ENCODE results near the gene CRIP3.
"Not testable (repeated sequence)": the region's sequence is repeated elsewhere in the genome, so short reads cannot be mapped to it uniquely, and the experiment has no call there.

Gene CRIP3, protein sequence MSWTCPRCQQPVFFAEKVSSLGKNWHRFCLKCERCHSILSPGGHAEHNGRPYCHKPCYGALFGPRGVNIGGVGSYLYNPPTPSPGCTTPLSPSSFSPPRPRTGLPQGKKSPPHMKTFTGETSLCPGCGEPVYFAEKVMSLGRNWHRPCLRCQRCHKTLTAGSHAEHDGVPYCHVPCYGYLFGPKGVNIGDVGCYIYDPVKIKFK

DNA sequence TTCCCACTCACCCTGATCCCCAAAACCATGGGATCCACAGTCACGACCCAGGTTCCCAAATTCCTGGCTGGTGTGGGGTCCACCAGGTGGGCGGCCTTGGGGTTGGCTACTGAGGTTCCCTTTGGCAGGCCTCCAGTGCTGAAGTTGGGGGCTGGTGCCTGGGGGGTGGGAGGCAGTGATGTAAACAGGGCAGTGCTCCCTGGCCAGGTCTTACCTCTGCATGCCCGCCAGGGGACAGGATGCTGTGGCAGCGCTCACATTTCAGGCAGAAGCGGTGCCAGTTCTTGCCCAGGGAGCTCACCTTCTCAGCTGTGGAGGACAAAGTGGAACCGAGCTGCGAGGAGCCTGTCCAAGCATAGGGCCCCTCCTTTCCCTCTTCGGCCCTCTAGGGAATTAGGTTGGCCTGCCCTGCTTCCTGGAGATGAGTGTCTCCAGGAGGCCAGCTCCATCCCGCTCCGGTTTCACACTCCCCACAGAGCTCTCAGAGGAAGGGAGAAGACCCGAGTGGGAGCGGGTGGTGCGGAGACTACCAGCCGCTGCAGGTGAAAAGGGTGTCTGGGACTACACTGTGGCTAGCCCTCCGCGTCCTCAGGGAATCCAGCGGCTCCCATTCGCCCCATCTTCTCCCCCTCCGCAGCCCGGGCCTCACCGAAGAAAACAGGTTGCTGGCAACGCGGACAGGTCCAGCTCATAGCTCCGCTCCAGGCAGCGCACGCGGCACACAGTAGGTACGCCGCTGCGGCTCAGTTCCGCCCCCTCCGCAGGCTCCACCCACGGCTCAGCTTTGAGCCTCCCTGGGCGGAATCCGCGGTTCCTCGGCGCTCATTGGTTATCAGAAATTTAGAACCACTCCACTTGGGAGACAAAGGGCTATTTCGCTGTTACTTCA, at the start of gene CRIP3:
Gene CRIP3, minus strand, starts transcription at position 726 of the 889 bp plus-strand sequence. Its CDS starts 34 bp downstream, at position 692.
- DNase-seq: peak; percentile 36 to 40

GRCh38 chr6:43355862-43356590, 47.4 kb upstream of the CRIP3 start:
- DNase-seq: no peak

GRCh38 chr6:43351951-43352350, 43.3 kb upstream of the CRIP3 start:
- not testable (repeated sequence) for DNase-seq

- DNase-seq: no peak
Measured at GRCh38 chr6:43347444-43347843, 38.8 kb upstream of the CRIP3 start.

GRCh38 chr6:43347021-43347420, 38.4 kb upstream of the CRIP3 start:
- no peak for DNase-seq

- DNase-seq: not testable (repeated sequence)
Measured at GRCh38 chr6:43346243-43346642, 37.6 kb upstream of the CRIP3 start.

DNA sequence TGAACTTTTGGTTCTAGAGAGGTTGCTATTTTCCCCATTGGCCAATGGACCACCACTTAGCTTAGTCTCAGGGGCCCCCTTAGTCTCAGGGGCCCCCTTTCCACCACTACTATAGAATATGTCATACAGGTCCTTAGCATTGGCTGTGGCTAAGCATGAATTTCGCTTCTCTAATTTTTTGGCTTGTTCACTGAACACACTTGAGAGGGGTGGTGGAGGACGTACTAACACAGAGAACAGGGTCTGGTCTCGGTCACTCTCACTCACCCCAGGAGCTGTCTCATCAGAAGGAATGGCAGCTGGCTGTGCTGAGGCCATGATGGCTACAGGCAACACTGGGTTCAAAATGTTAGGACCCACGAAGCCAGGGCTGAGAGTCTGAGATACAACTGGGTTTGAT, 30.5 kb upstream of the CRIP3 start:
- no peak for DNase-seq

DNA sequence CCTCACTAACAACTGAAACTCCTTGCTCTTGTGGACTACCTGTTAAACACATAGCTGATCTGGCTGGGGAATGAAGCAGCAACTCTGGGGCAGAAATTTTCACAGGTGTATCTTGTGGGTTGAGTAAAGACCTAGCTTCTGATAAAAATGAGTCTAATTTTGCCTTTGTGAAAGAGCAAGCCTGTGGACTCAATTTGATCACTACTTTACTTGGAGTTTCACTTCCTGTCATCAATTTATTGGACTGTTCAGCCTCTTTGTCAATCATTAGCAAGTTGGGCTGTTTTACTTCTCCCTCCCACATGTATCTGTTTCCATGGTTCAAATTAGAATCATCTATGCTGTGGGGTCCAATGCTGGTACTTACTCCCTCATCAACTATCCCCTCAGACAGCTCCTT, 29.6 kb upstream of the CRIP3 start:
- DNase-seq: no peak

- DNase-seq: no peak
Measured at GRCh38 chr6:43336382-43336781, 27.8 kb upstream of the CRIP3 start.

DNA sequence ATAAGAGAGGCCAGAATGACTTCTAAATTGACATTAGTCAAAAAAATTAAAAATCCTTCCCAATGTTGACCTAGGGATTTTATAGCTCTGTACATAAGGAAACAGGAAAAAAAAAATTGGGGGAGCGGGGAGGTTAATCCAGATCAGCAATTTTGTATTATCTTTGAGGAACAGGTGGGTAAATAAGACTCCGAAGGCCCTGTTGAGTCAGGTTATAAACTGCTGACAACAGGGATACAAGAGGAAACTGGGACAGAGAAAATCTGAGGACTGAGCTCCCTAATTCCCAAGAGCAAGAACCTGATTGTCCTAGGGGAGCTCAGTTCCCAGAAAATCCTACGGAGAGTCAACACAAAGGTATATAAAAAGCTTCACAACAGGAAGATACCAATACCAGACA, 26.8 kb upstream of the CRIP3 start:
- DNase-seq: no peak

- no peak for DNase-seq
Measured at GRCh38 chr6:43334466-43335095, 26.0 kb upstream of the CRIP3 start.

DNA sequence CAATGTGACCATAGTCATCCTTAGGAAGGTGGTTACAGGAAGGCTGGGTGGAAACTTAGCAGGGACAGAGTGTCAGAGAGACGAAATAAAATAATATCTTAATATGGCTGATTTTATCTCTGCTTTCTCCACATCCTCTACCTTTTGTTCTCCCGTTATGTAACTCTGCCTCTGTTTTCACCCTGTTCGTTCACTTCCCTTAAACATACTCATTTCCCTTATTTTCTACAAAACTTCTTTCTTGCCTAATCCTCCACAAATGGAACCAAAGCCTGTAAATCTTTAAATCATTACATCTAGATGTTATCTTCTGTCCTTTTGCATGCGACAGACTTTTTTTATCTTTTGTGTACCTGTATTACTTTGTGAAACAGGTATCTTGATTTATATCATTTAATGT, 23.3 kb upstream of the CRIP3 start:
- DNase-seq: no peak

DNA sequence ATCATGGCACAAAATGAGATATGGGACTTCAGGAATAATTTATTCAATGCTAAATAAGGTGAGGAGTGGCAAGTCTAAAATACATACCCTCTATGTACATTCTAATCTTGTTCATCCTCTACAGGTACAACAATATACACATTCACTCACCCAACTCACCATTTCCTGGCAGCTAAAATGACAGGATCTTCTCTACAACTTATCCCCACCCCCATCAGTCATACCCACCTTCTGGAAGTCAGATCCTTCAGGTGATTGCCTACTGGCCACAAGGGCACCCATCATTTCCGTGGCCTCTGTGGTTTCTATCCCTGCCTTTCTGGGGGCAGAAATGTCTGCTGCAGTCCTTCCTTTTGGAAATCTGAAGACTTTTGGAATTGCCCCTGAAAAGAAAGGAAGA, 22.8 kb upstream of the CRIP3 start:
- no peak for DNase-seq

DNA sequence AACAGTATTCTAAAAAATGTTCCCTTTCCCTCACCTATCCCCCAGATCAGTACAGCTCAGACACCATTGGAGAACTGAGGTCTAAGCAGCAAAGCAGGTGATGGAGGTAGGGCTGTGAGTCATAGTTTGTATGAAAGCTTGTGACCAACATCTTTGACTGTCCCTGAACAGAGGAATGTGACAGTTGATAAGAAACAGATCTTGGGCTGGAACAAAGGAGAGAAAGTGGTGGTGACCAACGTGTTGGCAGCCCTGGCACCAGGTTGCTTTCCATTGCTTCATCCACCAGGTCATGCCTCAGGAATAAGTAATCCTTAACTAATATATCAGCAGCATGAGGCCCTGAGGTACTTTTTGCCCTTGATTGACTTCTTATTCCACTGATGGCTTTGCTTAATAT, 19.9 kb upstream of the CRIP3 start:
- DNase-seq: no peak

GRCh38 chr6:43325876-43326275, 17.2 kb upstream of the CRIP3 start:
- no peak for DNase-seq

- DNase-seq: no peak
Measured at GRCh38 chr6:43318011-43318410, 9.4 kb upstream of the CRIP3 start.

- DNase-seq: no peak
Measured at GRCh38 chr6:43313813-43314212, 5.2 kb upstream of the CRIP3 start.

DNA sequence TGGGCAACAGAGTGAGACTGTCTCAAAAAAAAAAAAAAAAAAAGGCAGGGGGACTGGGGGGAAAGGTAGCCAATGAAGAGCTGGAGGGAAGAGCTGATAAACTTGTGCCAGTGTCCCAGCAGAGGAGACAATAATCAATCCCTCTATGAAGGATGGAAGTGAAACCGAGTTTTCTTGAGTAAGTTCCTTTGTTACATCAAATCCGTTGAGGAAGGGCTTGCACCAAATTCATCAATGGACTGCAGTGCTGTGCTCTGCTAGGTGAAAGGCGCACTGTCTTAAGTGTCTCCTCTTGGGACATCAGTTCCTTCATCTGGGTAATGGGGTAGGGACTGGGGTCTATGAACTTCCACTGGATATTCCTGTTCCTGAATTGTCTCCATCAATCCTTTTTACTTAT, 3.0 kb upstream of the CRIP3 start:
- DNase-seq: no peak

GRCh38 chr6:43310624-43311023, 2.0 kb upstream of the CRIP3 start:
- no peak for DNase-seq

- DNase-seq: no peak
Measured at GRCh38 chr6:43310134-43310533, 1.5 kb upstream of the CRIP3 start.

DNA sequence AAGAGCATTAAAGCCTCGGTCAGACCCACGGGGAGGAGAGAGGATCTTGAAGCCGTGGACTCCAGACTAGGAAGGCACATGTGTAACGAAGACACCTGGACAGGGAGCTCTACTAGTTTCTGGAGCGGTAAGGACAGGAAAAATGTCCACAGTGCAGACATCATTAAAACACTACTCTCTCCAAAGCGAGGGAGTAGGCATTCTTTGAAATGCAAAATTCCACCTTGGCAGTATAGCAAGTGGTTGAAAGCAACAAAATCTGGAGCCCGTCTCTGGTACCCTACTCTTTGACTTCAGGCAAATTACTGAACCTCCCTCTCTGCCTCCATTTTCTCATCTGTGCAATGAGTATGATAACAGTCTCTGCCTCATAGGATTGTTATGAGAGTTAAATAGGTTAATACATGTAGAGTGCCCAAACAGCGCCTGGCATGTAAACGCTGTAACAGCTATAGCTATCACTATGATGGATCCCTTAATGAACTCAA, 408 bp upstream of the CRIP3 start:
- DNase-seq: no peak

DNA sequence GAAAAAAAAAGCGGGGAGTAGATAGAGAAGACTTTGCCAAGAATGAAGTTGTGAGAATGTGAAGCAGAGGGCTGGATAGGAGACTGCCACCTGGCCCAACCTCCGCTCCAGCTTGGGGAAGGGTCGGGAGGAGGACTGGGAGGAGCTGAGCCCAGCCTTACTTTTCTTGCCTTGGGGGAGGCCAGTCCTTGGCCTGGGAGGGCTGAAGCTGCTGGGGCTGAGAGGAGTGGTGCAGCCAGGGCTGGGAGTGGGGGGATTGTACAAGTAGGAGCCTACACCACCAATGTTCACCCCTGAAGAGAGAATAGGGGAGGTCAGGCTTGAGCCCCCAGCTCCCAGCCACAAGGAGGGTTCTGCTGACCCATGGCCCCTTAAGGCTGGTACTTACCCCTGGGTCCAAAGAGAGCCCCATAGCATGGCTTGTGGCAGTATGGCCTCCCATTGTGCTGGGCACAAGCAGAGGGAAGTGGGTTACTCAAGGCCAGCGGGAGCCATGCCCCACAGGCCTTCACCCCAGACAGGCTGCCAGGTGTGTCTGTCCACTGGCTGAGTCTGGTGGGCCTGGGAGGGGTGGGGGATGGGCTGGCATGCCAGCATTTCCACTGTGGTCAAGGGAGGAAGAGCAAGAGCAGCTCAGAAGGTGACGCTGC, 1.1 kb downstream of the CRIP3 start:
- DNase-seq: no peak

DNA sequence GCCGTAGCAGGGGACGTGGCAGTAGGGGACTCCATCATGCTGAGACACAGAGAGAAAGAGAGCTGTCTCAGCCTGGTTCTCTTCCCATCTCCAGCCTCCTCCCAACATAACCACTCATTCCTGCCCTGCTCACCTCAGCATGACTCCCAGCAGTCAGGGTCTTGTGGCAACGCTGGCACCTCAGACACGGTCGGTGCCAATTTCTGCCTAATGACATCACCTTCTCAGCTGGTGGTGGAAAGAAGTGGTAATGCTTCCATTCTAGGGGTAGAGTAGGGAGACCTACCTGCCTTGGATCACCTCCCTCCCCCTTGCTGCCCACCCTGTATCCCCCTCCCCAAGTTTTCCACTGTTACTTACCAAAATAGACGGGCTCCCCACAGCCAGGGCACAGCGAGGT, 2.5 kb downstream of the CRIP3 start:
- no peak for DNase-seq

All from activated CD4-positive, alpha-beta T cell treated with anti-CD3 and anti-CD28 coated beads, Interleukin-2, amount 50 U/mL, for 4 hours (primary cell).